ENCODE data around the gene NCKIPSD.
A peak's percentile ranks its signal among the peaks of the same experiment; 100 is the strongest.

The NCKIPSD gene

DNA sequence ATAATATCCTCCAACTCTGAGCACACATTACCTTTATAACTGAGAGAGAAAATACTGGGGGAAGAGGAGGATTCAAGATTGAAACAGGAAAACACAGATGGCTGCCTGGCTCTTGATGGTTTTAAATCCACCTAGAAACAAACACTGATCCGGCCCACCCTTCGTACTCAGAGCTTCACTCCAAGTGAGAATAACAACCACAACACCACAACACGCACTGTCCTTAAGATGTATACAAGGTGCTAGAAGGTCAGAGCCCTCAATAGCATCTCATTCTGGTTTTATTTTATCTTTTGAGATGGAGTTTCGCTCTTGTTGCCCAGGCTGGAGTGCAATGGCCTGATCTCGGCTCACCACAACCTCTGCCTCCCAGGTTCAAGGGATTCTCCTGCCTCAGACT is 21.4 kb upstream of the NCKIPSD start:
- no peak for TF ChIP-seq CTCF (IDR thresholded peaks at IDR 0.05; ENCODE audit: low read depth, low read length, missing control alignments)
- H3K4me3 ChIP-seq (ENCODE audit: low read depth, low read length), result no peak overlapping the region
- no peak for DNase-seq (ENCODE audit: low read depth)

DNA sequence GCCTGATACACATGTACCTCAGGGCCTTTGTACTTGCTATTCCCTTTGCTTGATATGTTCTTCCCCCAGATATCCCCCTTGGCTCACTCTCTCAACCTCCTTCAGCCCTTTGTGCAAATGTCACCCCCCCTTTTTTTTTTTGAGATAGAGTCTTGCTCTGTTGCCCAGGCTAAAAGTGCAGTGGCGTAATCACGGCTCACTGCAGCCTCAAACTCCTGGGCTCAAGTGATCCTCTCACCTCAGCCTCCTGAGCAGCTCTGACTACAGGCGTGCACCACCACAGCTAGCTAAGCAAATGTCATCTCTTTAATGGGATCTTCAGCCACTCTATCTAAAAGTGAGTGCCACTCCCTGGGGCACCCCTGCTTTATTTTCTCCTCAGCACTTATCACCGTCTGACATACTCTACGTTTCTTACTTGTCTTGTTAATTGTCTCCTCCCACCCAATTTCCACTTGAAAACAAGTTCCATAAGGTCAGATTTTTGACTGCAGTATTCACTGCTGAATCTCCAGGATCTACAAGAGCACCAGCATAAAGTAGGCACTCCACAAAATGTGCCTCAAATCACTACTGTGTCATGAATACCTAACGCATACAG is 16.7 kb upstream of the NCKIPSD start:
- no peak for TF ChIP-seq CTCF (IDR thresholded peaks at IDR 0.05; ENCODE audit: low read depth, low read length, missing control alignments)
- no peak overlapping the region for H3K4me3 ChIP-seq (ENCODE audit: low read depth, low read length)
- no peak for DNase-seq (ENCODE audit: low read depth)

- no peak overlapping the region for H3K4me3 ChIP-seq (ENCODE audit: low read depth, low read length)
- TF ChIP-seq CTCF (IDR thresholded peaks at IDR 0.05; ENCODE audit: low read depth, low read length, missing control alignments), result no peak
- no peak for DNase-seq (ENCODE audit: low read depth)
Measured at GRCh38 chr3:48700731-48701405, 15.2 kb upstream of the NCKIPSD start.

GRCh38 chr3:48698891-48699290 is 13.2 kb upstream of the NCKIPSD start:
- no peak for TF ChIP-seq CTCF (IDR thresholded peaks at IDR 0.05; ENCODE audit: low read depth, low read length, missing control alignments)
- DNase-seq (ENCODE audit: low read depth), result no peak
- H3K4me3 ChIP-seq (ENCODE audit: low read depth, low read length), result no peak overlapping the region

GRCh38 chr3:48697952-48698351 is 12.2 kb upstream of the NCKIPSD start:
- no peak for DNase-seq (ENCODE audit: low read depth)
- no peak overlapping the region for H3K4me3 ChIP-seq (ENCODE audit: low read depth, low read length)
- peak; percentile 5 for TF ChIP-seq CTCF (IDR thresholded peaks at IDR 0.05; ENCODE audit: low read depth, low read length, missing control alignments)

DNA sequence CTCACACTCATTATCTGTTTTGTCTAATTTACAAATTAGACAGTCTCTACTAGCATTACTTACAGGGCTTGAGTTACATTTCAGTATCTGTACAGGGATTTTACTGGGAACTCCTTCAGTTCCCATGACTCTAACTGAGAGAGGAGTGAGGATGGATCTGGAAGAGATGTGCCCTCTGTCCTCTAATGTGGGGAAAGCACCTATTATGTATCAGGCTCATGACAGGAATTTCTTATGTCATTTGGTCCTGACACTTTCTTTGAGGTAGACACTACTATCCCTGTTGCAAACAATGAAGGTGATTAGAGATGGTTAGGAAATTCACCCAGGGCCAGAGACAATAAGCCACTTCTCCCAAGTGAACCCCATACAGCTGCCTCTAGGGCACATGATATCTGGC is 10.9 kb upstream of the NCKIPSD start:
- DNase-seq (ENCODE audit: low read depth), result no peak
- H3K4me3 ChIP-seq (ENCODE audit: low read depth, low read length), result no peak overlapping the region
- TF ChIP-seq CTCF (IDR thresholded peaks at IDR 0.05; ENCODE audit: low read depth, low read length, missing control alignments), result no peak

- TF ChIP-seq CTCF (IDR thresholded peaks at IDR 0.05; ENCODE audit: low read depth, low read length, missing control alignments), result no peak
- no peak for DNase-seq (ENCODE audit: low read depth)
Measured at GRCh38 chr3:48696156-48696555, 10.4 kb upstream of the NCKIPSD start.

More at GRCh38 chr3:48696156-48696555, 10.4 kb upstream of the NCKIPSD start:
- H3K4me3 ChIP-seq (ENCODE audit: low read depth, low read length), result no peak overlapping the region

Data from GM12864 (cell line).